Liver (tissue), 3 donors: ENCODE measurements around the gene ZBED2.
"Not testable (repeated sequence)": the region's sequence is repeated elsewhere in the genome, so short reads cannot be mapped to it uniquely, and the experiment has no call there.

Experiments used
- FOXA1 ChIP-seq: IDR thresholded peaks from 2 replicates; pipeline ENCODE4 v1.6.1; 2016; ENCODE audit warnings: antibody characterized with exemption
- GABPA ChIP-seq, 2 donors: IDR thresholded peaks in 1 of 2; conservative IDR thresholded peaks in 1 of 2; 2 replicates each; pipeline ENCODE4 v1.6.1; 2016; ENCODE audit warnings: antibody characterized with exemption in 2 of 2, mild to moderate bottlenecking in 1 of 2, moderate library complexity in 1 of 2
- JUND ChIP-seq, 2 donors: IDR thresholded peaks; 2 replicates each; pipeline ENCODE4 v1.6.1; 2016; ENCODE audit warnings: antibody characterized with exemption in 2 of 2
- SP1 ChIP-seq: IDR thresholded peaks from 2 replicates; pipeline ENCODE4 v1.6.1; 2018; ENCODE audit warnings: antibody characterized with exemption, mild to moderate bottlenecking
- TAF1 ChIP-seq: conservative IDR thresholded peaks from 2 replicates; pipeline ENCODE4 v1.6.1; 2016; ENCODE audit warnings: antibody characterized with exemption, mild to moderate bottlenecking
- YY1 ChIP-seq: IDR thresholded peaks from 2 replicates; pipeline ENCODE4 v1.6.1; 2016; ENCODE audit warnings: antibody characterized with exemption, mild to moderate bottlenecking
- TF ChIP-seq, protein P1 (sequence below): fragments of 150-350 bp; IDR thresholded peaks from 2 replicates; pipeline ENCODE4 v1.5.1; 2017; ENCODE audit warnings: improper control_type of control experiment, low read depth, low read length; ENCODE audit not compliant: missing input control
- TF ChIP-seq, protein P2 (sequence below): IDR thresholded peaks from 2 replicates; pipeline ENCODE4 v1.6.1; 2016; ENCODE audit warnings: antibody characterized with exemption, mild to moderate bottlenecking
- TF ChIP-seq, protein P3 (sequence below): IDR thresholded peaks from 2 replicates; pipeline ENCODE4 v1.6.1; 2016; ENCODE audit warnings: antibody characterized with exemption
- TF ChIP-seq, protein P4 (sequence below): IDR thresholded peaks from 2 replicates; pipeline ENCODE4 v1.6.1; 2016; ENCODE audit warnings: antibody characterized with exemption
- TF ChIP-seq, protein P5 (sequence below): IDR thresholded peaks from 2 replicates; pipeline ENCODE4 v1.6.1; 2016; ENCODE audit warnings: antibody characterized with exemption
- donor health status: healthy.
- donor health status: healthy.

DNA sequence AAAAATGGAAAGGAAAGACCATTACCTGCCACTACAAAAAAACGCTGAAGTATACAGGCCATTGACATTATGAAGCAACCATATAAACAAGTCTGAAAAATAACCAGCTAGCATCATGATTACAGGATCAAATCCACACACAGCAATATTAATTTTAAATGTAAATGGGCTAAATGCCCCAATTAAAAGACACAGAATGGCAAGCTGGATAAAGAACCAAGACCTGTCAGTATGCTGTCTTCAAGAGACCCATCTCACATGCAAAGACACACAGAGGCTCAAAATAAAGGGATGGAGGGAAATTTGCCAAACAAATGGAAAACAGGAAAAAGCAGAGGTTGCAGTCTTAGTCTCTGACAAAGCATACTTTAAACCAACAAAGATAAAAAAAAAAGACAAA, 33.9 kb upstream of the ZBED2 start:
- not testable (repeated sequence) for TF ChIP-seq JUND (IDR thresholded peaks at IDR 0.05); TAF1; YY1; SP1; GABPA (IDR thresholded peaks at IDR 0.05 in 1 of 2, conservative IDR thresholded peaks at IDR 0.05 in 1 of 2); FOXA1
- TF ChIP-seq, protein P1, sequence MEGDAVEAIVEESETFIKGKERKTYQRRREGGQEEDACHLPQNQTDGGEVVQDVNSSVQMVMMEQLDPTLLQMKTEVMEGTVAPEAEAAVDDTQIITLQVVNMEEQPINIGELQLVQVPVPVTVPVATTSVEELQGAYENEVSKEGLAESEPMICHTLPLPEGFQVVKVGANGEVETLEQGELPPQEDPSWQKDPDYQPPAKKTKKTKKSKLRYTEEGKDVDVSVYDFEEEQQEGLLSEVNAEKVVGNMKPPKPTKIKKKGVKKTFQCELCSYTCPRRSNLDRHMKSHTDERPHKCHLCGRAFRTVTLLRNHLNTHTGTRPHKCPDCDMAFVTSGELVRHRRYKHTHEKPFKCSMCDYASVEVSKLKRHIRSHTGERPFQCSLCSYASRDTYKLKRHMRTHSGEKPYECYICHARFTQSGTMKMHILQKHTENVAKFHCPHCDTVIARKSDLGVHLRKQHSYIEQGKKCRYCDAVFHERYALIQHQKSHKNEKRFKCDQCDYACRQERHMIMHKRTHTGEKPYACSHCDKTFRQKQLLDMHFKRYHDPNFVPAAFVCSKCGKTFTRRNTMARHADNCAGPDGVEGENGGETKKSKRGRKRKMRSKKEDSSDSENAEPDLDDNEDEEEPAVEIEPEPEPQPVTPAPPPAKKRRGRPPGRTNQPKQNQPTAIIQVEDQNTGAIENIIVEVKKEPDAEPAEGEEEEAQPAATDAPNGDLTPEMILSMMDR, result not testable (repeated sequence)
- TF ChIP-seq, protein P2, sequence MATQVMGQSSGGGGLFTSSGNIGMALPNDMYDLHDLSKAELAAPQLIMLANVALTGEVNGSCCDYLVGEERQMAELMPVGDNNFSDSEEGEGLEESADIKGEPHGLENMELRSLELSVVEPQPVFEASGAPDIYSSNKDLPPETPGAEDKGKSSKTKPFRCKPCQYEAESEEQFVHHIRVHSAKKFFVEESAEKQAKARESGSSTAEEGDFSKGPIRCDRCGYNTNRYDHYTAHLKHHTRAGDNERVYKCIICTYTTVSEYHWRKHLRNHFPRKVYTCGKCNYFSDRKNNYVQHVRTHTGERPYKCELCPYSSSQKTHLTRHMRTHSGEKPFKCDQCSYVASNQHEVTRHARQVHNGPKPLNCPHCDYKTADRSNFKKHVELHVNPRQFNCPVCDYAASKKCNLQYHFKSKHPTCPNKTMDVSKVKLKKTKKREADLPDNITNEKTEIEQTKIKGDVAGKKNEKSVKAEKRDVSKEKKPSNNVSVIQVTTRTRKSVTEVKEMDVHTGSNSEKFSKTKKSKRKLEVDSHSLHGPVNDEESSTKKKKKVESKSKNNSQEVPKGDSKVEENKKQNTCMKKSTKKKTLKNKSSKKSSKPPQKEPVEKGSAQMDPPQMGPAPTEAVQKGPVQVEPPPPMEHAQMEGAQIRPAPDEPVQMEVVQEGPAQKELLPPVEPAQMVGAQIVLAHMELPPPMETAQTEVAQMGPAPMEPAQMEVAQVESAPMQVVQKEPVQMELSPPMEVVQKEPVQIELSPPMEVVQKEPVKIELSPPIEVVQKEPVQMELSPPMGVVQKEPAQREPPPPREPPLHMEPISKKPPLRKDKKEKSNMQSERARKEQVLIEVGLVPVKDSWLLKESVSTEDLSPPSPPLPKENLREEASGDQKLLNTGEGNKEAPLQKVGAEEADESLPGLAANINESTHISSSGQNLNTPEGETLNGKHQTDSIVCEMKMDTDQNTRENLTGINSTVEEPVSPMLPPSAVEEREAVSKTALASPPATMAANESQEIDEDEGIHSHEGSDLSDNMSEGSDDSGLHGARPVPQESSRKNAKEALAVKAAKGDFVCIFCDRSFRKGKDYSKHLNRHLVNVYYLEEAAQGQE, result not testable (repeated sequence)
- TF ChIP-seq, protein P3, sequence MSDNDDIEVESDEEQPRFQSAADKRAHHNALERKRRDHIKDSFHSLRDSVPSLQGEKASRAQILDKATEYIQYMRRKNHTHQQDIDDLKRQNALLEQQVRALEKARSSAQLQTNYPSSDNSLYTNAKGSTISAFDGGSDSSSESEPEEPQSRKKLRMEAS, result not testable (repeated sequence)
- TF ChIP-seq, protein P4, sequence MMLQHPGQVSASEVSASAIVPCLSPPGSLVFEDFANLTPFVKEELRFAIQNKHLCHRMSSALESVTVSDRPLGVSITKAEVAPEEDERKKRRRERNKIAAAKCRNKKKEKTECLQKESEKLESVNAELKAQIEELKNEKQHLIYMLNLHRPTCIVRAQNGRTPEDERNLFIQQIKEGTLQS, result not testable (repeated sequence)
- TF ChIP-seq, protein P5, sequence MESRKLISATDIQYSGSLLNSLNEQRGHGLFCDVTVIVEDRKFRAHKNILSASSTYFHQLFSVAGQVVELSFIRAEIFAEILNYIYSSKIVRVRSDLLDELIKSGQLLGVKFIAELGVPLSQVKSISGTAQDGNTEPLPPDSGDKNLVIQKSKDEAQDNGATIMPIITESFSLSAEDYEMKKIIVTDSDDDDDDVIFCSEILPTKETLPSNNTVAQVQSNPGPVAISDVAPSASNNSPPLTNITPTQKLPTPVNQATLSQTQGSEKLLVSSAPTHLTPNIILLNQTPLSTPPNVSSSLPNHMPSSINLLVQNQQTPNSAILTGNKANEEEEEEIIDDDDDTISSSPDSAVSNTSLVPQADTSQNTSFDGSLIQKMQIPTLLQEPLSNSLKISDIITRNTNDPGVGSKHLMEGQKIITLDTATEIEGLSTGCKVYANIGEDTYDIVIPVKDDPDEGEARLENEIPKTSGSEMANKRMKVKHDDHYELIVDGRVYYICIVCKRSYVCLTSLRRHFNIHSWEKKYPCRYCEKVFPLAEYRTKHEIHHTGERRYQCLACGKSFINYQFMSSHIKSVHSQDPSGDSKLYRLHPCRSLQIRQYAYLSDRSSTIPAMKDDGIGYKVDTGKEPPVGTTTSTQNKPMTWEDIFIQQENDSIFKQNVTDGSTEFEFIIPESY, result not testable (repeated sequence)
